ENCODE results near the gene GOLGA6B.
"Not testable (repeated sequence)": the region's sequence is repeated elsewhere in the genome, so short reads cannot be mapped to it uniquely, and the experiment has no call there.

Gene GOLGA6B

GRCh38 chr15:72663931-72664330 lies 9.4 kb downstream of the GOLGA6B start:
- not testable (repeated sequence) for DNase-seq (ENCODE audit: low read depth, low spot score)

- DNase-seq (ENCODE audit: low read depth, low spot score), result not testable (repeated sequence)
Measured at GRCh38 chr15:72665706-72666105, 11.2 kb downstream of the GOLGA6B start.

- DNase-seq (ENCODE audit: low read depth, low spot score), result not testable (repeated sequence)
Measured at GRCh38 chr15:72669803-72670202, 15.3 kb downstream of the GOLGA6B start.

- peak; percentile 38 for DNase-seq (ENCODE audit: low read depth, low spot score)
Measured at GRCh38 chr15:72670656-72671352, 16.3 kb downstream of the GOLGA6B start.

GRCh38 chr15:72671525-72671924 lies 17.0 kb downstream of the GOLGA6B start:
- no peak for DNase-seq (ENCODE audit: low read depth, low spot score)

GRCh38 chr15:72676838-72677237 lies 22.3 kb downstream of the GOLGA6B start:
- no peak for DNase-seq (ENCODE audit: low read depth, low spot score)

- DNase-seq (ENCODE audit: low read depth, low spot score), result no peak
Measured at GRCh38 chr15:72680931-72681330, 26.4 kb downstream of the GOLGA6B start.

GRCh38 chr15:72682772-72683171 lies 28.3 kb downstream of the GOLGA6B start:
- no peak for DNase-seq (ENCODE audit: low read depth, low spot score)

- no peak for DNase-seq (ENCODE audit: low read depth, low spot score)
Measured at GRCh38 chr15:72685301-72685924, 30.9 kb downstream of the GOLGA6B start.

GRCh38 chr15:72685925-72686794 lies 31.7 kb downstream of the GOLGA6B start, which contains the start of the genes BBS4 and HIGD2B:
TSS of gene BBS4 (plus strand) at chr15:72686207. CDS start at chr15:72686228, 21 bp downstream.
TSS of gene HIGD2B (minus strand) at chr15:72686182. CDS start at chr15:72676374, 9,808 bp downstream.
- DNase-seq (ENCODE audit: low read depth, low spot score), result peak; percentile 73

- DNase-seq (ENCODE audit: low read depth, low spot score), result no peak
Measured at GRCh38 chr15:72688697-72689096, 34.2 kb downstream of the GOLGA6B start.

- no peak for DNase-seq (ENCODE audit: low read depth, low spot score)
Measured at GRCh38 chr15:72690938-72691337, 36.4 kb downstream of the GOLGA6B start.

- DNase-seq (ENCODE audit: low read depth, low spot score), result no peak
Measured at GRCh38 chr15:72698938-72699337, 44.4 kb downstream of the GOLGA6B start.

GRCh38 chr15:72700076-72700475 lies 45.6 kb downstream of the GOLGA6B start:
- DNase-seq (ENCODE audit: low read depth, low spot score), result no peak

- DNase-seq (ENCODE audit: low read depth, low spot score), result no peak
Measured at GRCh38 chr15:72706266-72706665, 51.8 kb downstream of the GOLGA6B start.

GRCh38 chr15:72708551-72709303 lies 54.2 kb downstream of the GOLGA6B start:
- not testable (repeated sequence) for DNase-seq (ENCODE audit: low read depth, low spot score)
